GM23338 (cell line): ENCODE results near the gene NOP16. TPM values are rescaled to one million over a fixed set of nuclear protein-coding genes. Genes with fewer than 3 reads are reported as not detected.

ENCODE experiments used
- ATAC-seq: fragments of 200-7000 bp; cut with Tn5 transposase; 3 replicates; pipeline ENCODE4 v1.9.1; 2020
- DNase-seq: peaks from one replicate; pipeline ENCODE4 v3.0.0-alpha.2; 2015; ENCODE audit warnings: low spot score
- H2AFZ ChIP-seq: fragments of 200-600 bp; sonication (generic); 2 replicates; pipeline ENCODE4 v1.8.0; 2016; ENCODE audit warnings: antibody characterized with exemption, mild to moderate bottlenecking, moderate library complexity
- H3F3A ChIP-seq: fragments of 200-600 bp; sonication (generic); replicated peaks from 2 replicates; pipeline ENCODE4 v1.8.0; 2017; ENCODE audit warnings: antibody characterized with exemption, mixed run types, low read depth
- H3K27ac ChIP-seq: fragments of 200-600 bp; sonication (generic); 2 replicates; pipeline ENCODE4 v1.6.1; 2016; ENCODE audit warnings: low read depth
- H3K27me3 ChIP-seq: fragments of 200-600 bp; sonication (generic); 2 replicates; pipeline ENCODE4 v1.8.0; 2016; ENCODE audit warnings: mild to moderate bottlenecking, mixed run types, moderate library complexity; ENCODE audit not compliant: insufficient read depth
- H3K36me3 ChIP-seq: fragments of 200-600 bp; sonication (generic); 2 replicates; pipeline ENCODE4 v1.8.0; 2016; ENCODE audit warnings: mild to moderate bottlenecking; ENCODE audit not compliant: insufficient read depth
- H3K4me1 ChIP-seq: fragments of 200-600 bp; sonication (generic); 2 replicates; pipeline ENCODE4 v1.8.0; 2016; ENCODE audit warnings: mild to moderate bottlenecking, moderate library complexity; ENCODE audit not compliant: insufficient read depth
- H3K4me2 ChIP-seq: fragments of 200-600 bp; sonication (generic); 2 replicates; pipeline ENCODE4 v1.7.1; 2017; ENCODE audit warnings: mixed run types
- H3K4me3 ChIP-seq: fragments of 200-600 bp; sonication (generic); 2 replicates; pipeline ENCODE4 v1.6.1; 2016; ENCODE audit warnings: mixed run types
- H3K79me2 ChIP-seq: fragments of 200-600 bp; sonication (generic); replicated peaks from 2 replicates; pipeline ENCODE4 v1.8.0; 2017; ENCODE audit warnings: mild to moderate bottlenecking; ENCODE audit not compliant: insufficient read depth
- H3K9me2 ChIP-seq: fragments of 200-600 bp; sonication (generic); 2 replicates; pipeline ENCODE4 v1.8.0; 2017; ENCODE audit not compliant: insufficient read depth
- H4K20me1 ChIP-seq: fragments of 200-600 bp; sonication (generic); replicated peaks from 2 replicates; pipeline ENCODE4 v1.8.0; 2017; ENCODE audit warnings: mild to moderate bottlenecking; ENCODE audit not compliant: insufficient read depth
- H3K27ac Mint-ChIP-seq: 2 replicates; pipeline ENCODE4 v1.8.0; 2020; ENCODE audit warnings: inconsistent platforms, mild to moderate bottlenecking, moderate library complexity, mixed read lengths
- H3K27me3 Mint-ChIP-seq: 3 replicates; pipeline ENCODE4 v1.8.0; 2022; ENCODE audit warnings: low read depth, mild to moderate bottlenecking, moderate library complexity, mixed read lengths, inconsistent platforms; ENCODE audit not compliant: insufficient read depth, poor library complexity
- H3K36me3 Mint-ChIP-seq: 3 replicates; pipeline ENCODE4 v1.8.0; 2021; ENCODE audit warnings: low read depth, mild to moderate bottlenecking, inconsistent platforms, moderate library complexity, mixed read lengths
- H3K4me1 Mint-ChIP-seq: 3 replicates; pipeline ENCODE4 v1.8.0; 2020; ENCODE audit warnings: mild to moderate bottlenecking, inconsistent platforms, mixed read lengths
- H3K4me3 Mint-ChIP-seq: 3 replicates; pipeline ENCODE4 v1.8.0; 2021; ENCODE audit warnings: moderate library complexity, mild to moderate bottlenecking, inconsistent platforms, mixed read lengths
- H3K9me3 Mint-ChIP-seq: 3 replicates; pipeline ENCODE4 v1.8.0; 2020; ENCODE audit warnings: moderate library complexity, mild to moderate bottlenecking, inconsistent platforms, mixed read lengths
- CREB1 ChIP-seq: fragments of 250-450 bp; sonication (Bioruptor Pico); IDR thresholded peaks from 2 replicates; pipeline ENCODE4 v1.5.0; 2020; ENCODE audit warnings: low read depth, mild to moderate bottlenecking, moderate library complexity
- CTCF ChIP-seq, 2 experiments: fragments of 200-600 bp in 1 of 2; sonication (generic) in 1 of 2; conservative IDR thresholded peaks; 2 replicates each; pipeline versions ENCODE4 v1.5.1 to v1.6.1; 2016 to 2017; ENCODE audit warnings: antibody characterized with exemption in 2 of 2, low read depth in 2 of 2, mild to moderate bottlenecking in 2 of 2, moderate library complexity in 1 of 2
- ETS1 ChIP-seq: IDR thresholded peaks from 2 replicates; pipeline ENCODE4 v1.6.1; 2016; ENCODE audit warnings: antibody characterized with exemption
- EZH2 ChIP-seq: fragments of 200-600 bp; sonication (generic); IDR thresholded peaks from one replicate; pipeline ENCODE4 v1.8.0; 2017; ENCODE audit warnings: antibody characterized with exemption, mild to moderate bottlenecking, low read depth; ENCODE audit not compliant: unreplicated experiment
- JUNB ChIP-seq: IDR thresholded peaks from one replicate; pipeline ENCODE4 v1.6.1; 2016; ENCODE audit warnings: antibody characterized with exemption; ENCODE audit not compliant: unreplicated experiment
- POLR2AphosphoS5 ChIP-seq: IDR thresholded peaks from 2 replicates; pipeline ENCODE4 v1.6.1; 2016; ENCODE audit warnings: antibody characterized with exemption, low read depth
- REST ChIP-seq: IDR thresholded peaks from one replicate; pipeline ENCODE4 v1.6.1; 2018; ENCODE audit warnings: antibody characterized with exemption; ENCODE audit not compliant: unreplicated experiment
- STAT1 ChIP-seq: IDR thresholded peaks from one replicate; pipeline ENCODE4 v1.6.1; 2016; ENCODE audit warnings: antibody characterized with exemption; ENCODE audit not compliant: unreplicated experiment
- ZNF331 ChIP-seq: fragments of 250-450 bp; sonication (Bioruptor Pico); IDR thresholded peaks from 2 replicates; pipeline ENCODE4 v1.5.0; 2020; ENCODE audit warnings: low read depth, mild to moderate bottlenecking, moderate library complexity
- ZNF462 ChIP-seq: fragments of 250-450 bp; sonication (Bioruptor Pico); IDR thresholded peaks from 2 replicates; pipeline ENCODE4 v1.5.0; 2020; ENCODE audit warnings: mild to moderate bottlenecking, moderate library complexity
- polyA plus RNA-seq: library from polyadenylated mRNA; unstranded; fragments of >200 nt; fragmentation: Nextera tagmentation; extraction: Ambion mirVana; gene quantifications from 2 replicates; pipeline ENCODE4 v1.2.1, GENCODE V29; 2016
- total RNA-seq: library from RNA; depleted of rRNA; stranded (reverse); fragments of >200 nt; shearing (Covaris generic); gene quantifications from 2 replicates; pipeline ENCODE4 v1.2.3, GENCODE V29; 2014

NOP16 gene
- total and polyA plus RNA-seq, 2 experiments from 2014 or later = 43.4 to 181 TPM

GRCh38 chr5:176383961-176384360 lies 4.4 kb downstream of the NOP16 start (continued):
- TF ChIP-seq ZNF462 (CRISPR knock-in tag) (no peak), STAT1 (no peak), JUNB (no peak), CREB1 (CRISPR knock-in tag) (no peak), EZH2 (no peak), ZNF331 (no peak), POLR2AphosphoS5 (no peak), ETS1 (no peak)

- DNase-seq (no peak), ATAC-seq (no peak)
- Histone ChIP-seq H3K79me2 (peaks cover 33% of the 10 kb centered on the region), H3K9me2 (no peaks in the 10 kb centered on the region), H3K27ac (no peak overlapping the region), H3F3A (peaks cover 18% of the 10 kb centered on the region; the same call in 1 of the 2 replicates), H3K36me3 (peaks cover 27% of the 10 kb centered on the region), H3K4me3 (no peak overlapping the region), H4K20me1 (peaks cover 21% of the 10 kb centered on the region), H3K27me3 (no peaks in the 10 kb centered on the region), H2AFZ (no peak overlapping the region), H3K4me2 (no peak overlapping the region), H3K4me1 (peaks cover 9% of the 10 kb centered on the region; the same call in 1 of the 2 replicates)
- Mint-ChIP-seq H3K36me3 (peaks cover 76% of the 10 kb centered on the region), H3K4me3 (no peak overlapping the region), H3K27me3 (peaks cover 8% of the 10 kb centered on the region), H3K4me1 (peaks cover 12% of the 10 kb centered on the region), H3K9me3 (no peaks in the 10 kb centered on the region), H3K27ac (no peak overlapping the region)
- no peak for TF ChIP-seq ZNF331
- no peak for TF ChIP-seq CTCF (conservative IDR thresholded peaks at IDR 0.05; ENCODE audit: low read depth in 2 of 2)
- TF ChIP-seq POLR2AphosphoS5 = no peak
- TF ChIP-seq EZH2 = no peak
- no peak for TF ChIP-seq CREB1 (CRISPR knock-in tag)
- TF ChIP-seq REST = no peak
These were observed 5.0 kb downstream of the NOP16 start for GRCh38 chr5:176383248-176383905.
